Loucy (cell line): ENCODE data around the gene PLEKHO1.

ENCODE experiments used
- CTCF ChIP-seq: fragments of 200-600 bp; sonication (generic); conservative IDR thresholded peaks from 2 replicates; pipeline ENCODE4 v1.5.1; 2014; ENCODE audit warnings: mild to moderate bottlenecking, antibody characterized with exemption, low read length
- EZH2phosphoT487 ChIP-seq: fragments of 200-600 bp; IDR thresholded peaks from 2 replicates; pipeline ENCODE4 v1.6.1; 2018; ENCODE audit warnings: antibody characterized with exemption, mild to moderate bottlenecking, moderate library complexity, borderline replicate concordance

GRCh38 chr1:150152772-150153456 is 3.2 kb downstream of the PLEKHO1 start:
- no peak for TF ChIP-seq CTCF
- no peak for TF ChIP-seq EZH2phosphoT487
